Neural progenitor cell (in vitro differentiated cells): ENCODE data around the gene LGALS1.

ENCODE experiments used
- EZH2 ChIP-seq: fragments of 200-600 bp; sonication (generic); IDR thresholded peaks from 2 replicates; pipeline ENCODE4 v1.6.1; 2017; ENCODE audit warnings: antibody characterized with exemption, mild to moderate bottlenecking, moderate library complexity
- EZH2phosphoT487 ChIP-seq: fragments of 200-600 bp; sonication (generic); IDR thresholded peaks from 2 replicates; pipeline ENCODE4 v1.6.1; 2017; ENCODE audit warnings: antibody characterized with exemption
- TF ChIP-seq, protein P1 (sequence below): fragments of 200-600 bp; sonication (generic); IDR thresholded peaks from 2 replicates; pipeline ENCODE4 v1.5.1; 2017; ENCODE audit warnings: antibody characterized with exemption, mild to moderate bottlenecking

DNA sequence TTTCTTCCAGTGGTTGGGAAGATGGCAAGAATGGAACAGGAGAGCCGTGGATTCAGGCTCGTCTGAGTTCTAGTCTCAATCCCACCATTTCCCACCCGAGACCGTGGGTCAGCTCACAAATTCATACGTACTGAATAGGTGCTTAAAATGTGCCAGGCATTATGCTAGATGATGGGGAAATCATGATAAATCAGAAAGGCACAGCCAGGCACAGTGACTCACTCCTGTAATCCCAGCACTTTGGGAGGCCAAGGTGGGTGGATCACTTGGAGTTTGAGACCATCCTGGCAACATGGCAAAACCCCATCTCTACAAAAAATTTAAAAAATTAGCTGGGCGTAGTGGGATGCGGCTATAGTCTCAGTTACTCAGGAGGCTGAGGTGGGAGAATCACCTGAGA is 28.5 kb downstream of the LGALS1 start:
- TF ChIP-seq, protein P1, sequence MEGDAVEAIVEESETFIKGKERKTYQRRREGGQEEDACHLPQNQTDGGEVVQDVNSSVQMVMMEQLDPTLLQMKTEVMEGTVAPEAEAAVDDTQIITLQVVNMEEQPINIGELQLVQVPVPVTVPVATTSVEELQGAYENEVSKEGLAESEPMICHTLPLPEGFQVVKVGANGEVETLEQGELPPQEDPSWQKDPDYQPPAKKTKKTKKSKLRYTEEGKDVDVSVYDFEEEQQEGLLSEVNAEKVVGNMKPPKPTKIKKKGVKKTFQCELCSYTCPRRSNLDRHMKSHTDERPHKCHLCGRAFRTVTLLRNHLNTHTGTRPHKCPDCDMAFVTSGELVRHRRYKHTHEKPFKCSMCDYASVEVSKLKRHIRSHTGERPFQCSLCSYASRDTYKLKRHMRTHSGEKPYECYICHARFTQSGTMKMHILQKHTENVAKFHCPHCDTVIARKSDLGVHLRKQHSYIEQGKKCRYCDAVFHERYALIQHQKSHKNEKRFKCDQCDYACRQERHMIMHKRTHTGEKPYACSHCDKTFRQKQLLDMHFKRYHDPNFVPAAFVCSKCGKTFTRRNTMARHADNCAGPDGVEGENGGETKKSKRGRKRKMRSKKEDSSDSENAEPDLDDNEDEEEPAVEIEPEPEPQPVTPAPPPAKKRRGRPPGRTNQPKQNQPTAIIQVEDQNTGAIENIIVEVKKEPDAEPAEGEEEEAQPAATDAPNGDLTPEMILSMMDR = no peak
- no peak for TF ChIP-seq EZH2phosphoT487
- TF ChIP-seq EZH2 = no peak
